ENCODE measurements around the gene XDH. TPM values are rescaled to one million over a fixed set of nuclear protein-coding genes. Genes with fewer than 3 reads are reported as not detected.
A peak's percentile ranks its signal among the peaks of the same experiment; 100 is the strongest.

XDH gene
- polyA plus RNA-seq, 1 donor (not counting 4 experiments of a cell fraction or from before 2014, with no cell fraction given) = 40.6 TPM

GRCh38 chr2:31404302-31404701 is 10.2 kb downstream of the XDH start:
- TF ChIP-seq CTCF (optimal IDR thresholded peaks at IDR 0.05 in 1 of 3, IDR thresholded peaks at IDR 0.05 in 1 of 3, conservative IDR thresholded peaks at IDR 0.05 in 1 of 3; ENCODE audit: extremely low read depth in 1 of 3, insufficient read depth in 2 of 3, low read length in 3 of 3) = no peak
- TF ChIP-seq EZH2 (IDR thresholded peaks at IDR 0.05; ENCODE audit: low read length) = no peak
- H3K4me2 ChIP-seq (ENCODE audit: control insufficient read depth, extremely low read depth, insufficient read depth, low read depth, low read length) = no peak overlapping the region

GRCh38 chr2:31402388-31402787 is 12.2 kb downstream of the XDH start:
- H3K9ac ChIP-seq (ENCODE audit: control insufficient read depth, extremely low read depth, insufficient read depth, low read length) = peak overlapping the region; percentile 25
- H3K4me3 ChIP-seq (ENCODE audit: control insufficient read depth in 2 of 3, extremely low read depth in 1 of 3, insufficient read depth in 2 of 3, low read depth in 1 of 3, low read length in 3 of 3) = no peak overlapping the region
- peak overlapping the region; percentile 86 for H3K27ac ChIP-seq (ENCODE audit: control insufficient read depth, insufficient read depth, low read length)
- H3K9me3 ChIP-seq (ENCODE audit: control insufficient read depth, low read depth, low read length) = no peaks in the 10 kb centered on the region
- DNase-seq (ENCODE audit: low read depth, low spot score) = no peak
- H2AFZ ChIP-seq (ENCODE audit: control insufficient read depth, low read length) = no peak overlapping the region
- TF ChIP-seq EZH2 (IDR thresholded peaks at IDR 0.05; ENCODE audit: low read length) (no peak), CTCF (optimal IDR thresholded peaks at IDR 0.05 in 1 of 3, IDR thresholded peaks at IDR 0.05 in 1 of 3, conservative IDR thresholded peaks at IDR 0.05 in 1 of 3; ENCODE audit: extremely low read depth in 1 of 3, insufficient read depth in 2 of 3, low read length in 3 of 3) (no peak)
- H3K79me2 ChIP-seq (ENCODE audit: control insufficient read depth, insufficient read depth, low read length) = peaks cover 7% of the 10 kb centered on the region
- peaks cover 38% of the 10 kb centered on the region for H3K4me1 ChIP-seq (ENCODE audit: control insufficient read depth, extremely low read depth, insufficient read depth, low read length)
- dilution Hi-C loops (cut with MboI; ENCODE audit: extremely low pct_ligation_motif_present, low sequenced_read_pairs) = no loop called here
- no peaks in the 10 kb centered on the region for H3K9me1 ChIP-seq (ENCODE audit: control insufficient read depth, extremely low read depth, insufficient read depth, low read length)
- H3K27me3 ChIP-seq (ENCODE audit: control insufficient read depth, extremely low read depth, insufficient read depth, low read length) = no peaks in the 10 kb centered on the region
- H3K36me3 ChIP-seq (ENCODE audit: control insufficient read depth in 2 of 2, extremely low read depth in 1 of 2, insufficient read depth in 2 of 2, low read length in 2 of 2) = peaks cover 3 to 24% of the 10 kb centered on the region in 2 experiments
- peak overlapping the region; percentile 47 for H3K4me2 ChIP-seq (ENCODE audit: control insufficient read depth, extremely low read depth, insufficient read depth, low read depth, low read length)
- FAIRE-seq = no peak
- H4K20me1 ChIP-seq (ENCODE audit: control insufficient read depth, extremely low read depth, insufficient read depth, low read length) = no peaks in the 10 kb centered on the region

More at GRCh38 chr2:31404302-31404701, 10.2 kb downstream of the XDH start:
- H3K27ac ChIP-seq (ENCODE audit: control insufficient read depth, insufficient read depth, low read length) = no peak overlapping the region
- H3K79me2 ChIP-seq (ENCODE audit: control insufficient read depth, insufficient read depth, low read length) = peaks cover 23% of the 10 kb centered on the region
- peaks cover 4 to 21% of the 10 kb centered on the region in 2 experiments for H3K36me3 ChIP-seq (ENCODE audit: control insufficient read depth in 2 of 2, extremely low read depth in 1 of 2, insufficient read depth in 2 of 2, low read length in 2 of 2)
- dilution Hi-C loops (cut with MboI; ENCODE audit: extremely low pct_ligation_motif_present, low sequenced_read_pairs) = no loop called here
- FAIRE-seq = no peak
- H3K9ac ChIP-seq (ENCODE audit: control insufficient read depth, extremely low read depth, insufficient read depth, low read length) = no peak overlapping the region
- H4K20me1 ChIP-seq (ENCODE audit: control insufficient read depth, extremely low read depth, insufficient read depth, low read length) = no peaks in the 10 kb centered on the region
- H3K4me3 ChIP-seq (ENCODE audit: control insufficient read depth in 2 of 3, extremely low read depth in 1 of 3, insufficient read depth in 2 of 3, low read depth in 1 of 3, low read length in 3 of 3) = no peak overlapping the region
- no peaks in the 10 kb centered on the region for H3K27me3 ChIP-seq (ENCODE audit: control insufficient read depth, extremely low read depth, insufficient read depth, low read length)
- H3K4me1 ChIP-seq (ENCODE audit: control insufficient read depth, extremely low read depth, insufficient read depth, low read length) = peaks cover 32% of the 10 kb centered on the region
- H3K9me1 ChIP-seq (ENCODE audit: control insufficient read depth, extremely low read depth, insufficient read depth, low read length) = no peaks in the 10 kb centered on the region
- H3K9me3 ChIP-seq (ENCODE audit: control insufficient read depth, low read depth, low read length) = no peaks in the 10 kb centered on the region
- DNase-seq (ENCODE audit: low read depth, low spot score) = no peak
- H2AFZ ChIP-seq (ENCODE audit: control insufficient read depth, low read length) = no peak overlapping the region
